ENCODE results near the gene IGDCC3. TPM values are rescaled to one million over a fixed set of nuclear protein-coding genes. Genes with fewer than 3 reads are reported as not detected.

Gene IGDCC3
- total RNA-seq, 4 donors from 2014 or later = 0.82 to 5.5 TPM; not detected in 2

DNA sequence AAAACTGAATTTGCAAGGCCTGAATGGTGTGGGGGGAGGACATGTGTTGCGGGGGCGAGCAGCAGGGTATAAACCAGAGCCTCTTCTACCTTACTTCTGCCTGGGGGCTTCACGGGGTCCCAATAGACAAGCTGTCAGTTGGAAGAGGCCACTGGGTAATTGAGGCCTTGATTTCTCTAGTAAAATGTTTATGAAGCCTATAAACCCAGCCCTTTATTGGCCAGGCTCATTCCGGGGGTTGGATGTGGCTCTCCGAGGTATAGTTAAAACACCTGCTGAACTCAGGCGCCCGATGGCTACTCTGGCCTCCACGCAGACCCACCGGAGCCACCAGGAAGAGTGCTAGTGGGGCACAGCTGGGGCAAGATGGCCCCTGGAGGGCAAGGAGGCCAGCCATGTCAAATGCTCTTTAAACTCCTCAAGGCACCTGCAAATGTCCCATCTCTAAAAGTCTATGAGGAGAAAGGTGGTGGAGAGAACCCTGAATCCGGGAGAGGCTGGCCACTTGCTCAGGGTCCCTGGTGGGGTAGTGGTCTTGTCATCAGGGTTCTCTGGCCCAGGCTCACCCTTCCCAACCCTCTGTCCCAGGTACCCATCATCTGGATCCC, 34.3 kb downstream of the IGDCC3 start:
- DNase-seq = no peak
- no peaks in the 10 kb centered on the region for H3K4me1 ChIP-seq
- TF ChIP-seq, protein P1, sequence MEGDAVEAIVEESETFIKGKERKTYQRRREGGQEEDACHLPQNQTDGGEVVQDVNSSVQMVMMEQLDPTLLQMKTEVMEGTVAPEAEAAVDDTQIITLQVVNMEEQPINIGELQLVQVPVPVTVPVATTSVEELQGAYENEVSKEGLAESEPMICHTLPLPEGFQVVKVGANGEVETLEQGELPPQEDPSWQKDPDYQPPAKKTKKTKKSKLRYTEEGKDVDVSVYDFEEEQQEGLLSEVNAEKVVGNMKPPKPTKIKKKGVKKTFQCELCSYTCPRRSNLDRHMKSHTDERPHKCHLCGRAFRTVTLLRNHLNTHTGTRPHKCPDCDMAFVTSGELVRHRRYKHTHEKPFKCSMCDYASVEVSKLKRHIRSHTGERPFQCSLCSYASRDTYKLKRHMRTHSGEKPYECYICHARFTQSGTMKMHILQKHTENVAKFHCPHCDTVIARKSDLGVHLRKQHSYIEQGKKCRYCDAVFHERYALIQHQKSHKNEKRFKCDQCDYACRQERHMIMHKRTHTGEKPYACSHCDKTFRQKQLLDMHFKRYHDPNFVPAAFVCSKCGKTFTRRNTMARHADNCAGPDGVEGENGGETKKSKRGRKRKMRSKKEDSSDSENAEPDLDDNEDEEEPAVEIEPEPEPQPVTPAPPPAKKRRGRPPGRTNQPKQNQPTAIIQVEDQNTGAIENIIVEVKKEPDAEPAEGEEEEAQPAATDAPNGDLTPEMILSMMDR (IDR thresholded peaks at IDR 0.05) = no peak
- no peak for TF ChIP-seq POLR2A (IDR thresholded peaks at IDR 0.05)
- H3K4me3 ChIP-seq = no peak overlapping the region
- no peaks in the 10 kb centered on the region for H3K36me3 ChIP-seq
- H3K27me3 ChIP-seq = no peaks in the 10 kb centered on the region
- intact Hi-C loops (cut with DNase I; ENCODE audit: low total_unique reads) = no loop called here
- H3K9me3 ChIP-seq = no peaks in the 10 kb centered on the region
- no peak overlapping the region for H3K27ac ChIP-seq

DNA sequence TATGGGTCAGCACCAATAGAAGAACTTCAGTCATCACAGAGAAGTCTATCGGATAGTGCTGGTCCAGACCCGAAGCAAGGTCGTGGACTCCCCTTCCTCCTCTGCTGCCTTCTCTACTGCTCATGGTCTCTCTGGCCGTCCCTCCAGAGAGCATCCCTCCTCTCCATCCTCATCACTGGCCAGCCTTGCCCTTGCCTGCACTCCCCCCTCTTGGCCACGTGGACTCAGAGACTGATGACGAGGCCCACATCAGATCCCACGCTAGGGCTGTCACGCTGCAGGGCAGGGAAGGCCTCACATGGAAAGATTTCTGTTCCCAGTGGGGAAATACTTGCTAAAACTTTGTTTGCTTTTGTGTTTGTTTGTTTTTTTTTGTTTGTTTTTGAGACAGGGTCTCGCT, 35.3 kb downstream of the IGDCC3 start:
- Histone ChIP-seq H3K9me3 (no peaks in the 10 kb centered on the region), H3K27me3 (no peaks in the 10 kb centered on the region), H3K4me3 (no peak overlapping the region), H3K27ac (no peak overlapping the region), H3K4me1 (no peaks in the 10 kb centered on the region), H3K36me3 (no peaks in the 10 kb centered on the region)
- intact Hi-C loops (cut with DNase I; ENCODE audit: low total_unique reads) = no loop called here
- DNase-seq = no peak
- TF ChIP-seq POLR2A (IDR thresholded peaks at IDR 0.05) = no peak
- TF ChIP-seq, protein P1 (IDR thresholded peaks at IDR 0.05) = no peak

DNA sequence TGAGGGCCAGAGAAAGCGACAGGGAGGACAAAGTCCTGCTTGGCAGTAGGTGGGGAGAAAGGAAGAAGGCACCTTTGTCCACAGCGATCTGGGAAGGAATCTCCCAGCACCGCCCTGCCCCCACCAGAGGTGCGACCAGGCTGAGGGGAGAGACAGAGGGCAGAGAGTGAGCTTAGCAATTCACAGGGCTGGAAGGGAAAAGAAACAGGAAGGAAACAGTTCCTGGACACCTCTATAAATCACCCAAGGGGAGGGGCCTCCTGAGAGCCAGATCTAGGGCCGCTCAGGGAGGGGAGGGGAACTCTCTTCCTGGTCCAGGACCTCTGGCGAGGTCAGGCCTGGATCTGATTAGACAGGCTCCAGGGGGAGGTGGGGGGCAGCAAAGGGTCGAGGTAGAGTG, 37.9 kb downstream of the IGDCC3 start:
- no peaks in the 10 kb centered on the region for H3K27me3 ChIP-seq
- H3K36me3 ChIP-seq = no peaks in the 10 kb centered on the region
- intact Hi-C loops (cut with DNase I; ENCODE audit: low total_unique reads) = no loop called here
- no peak for TF ChIP-seq POLR2A (IDR thresholded peaks at IDR 0.05)
- TF ChIP-seq, protein P1 (IDR thresholded peaks at IDR 0.05) = no peak
- no peaks in the 10 kb centered on the region for H3K4me1 ChIP-seq
- no peak overlapping the region for H3K4me3 ChIP-seq
- no peak for DNase-seq
- H3K9me3 ChIP-seq = no peaks in the 10 kb centered on the region
- no peak overlapping the region for H3K27ac ChIP-seq

DNA sequence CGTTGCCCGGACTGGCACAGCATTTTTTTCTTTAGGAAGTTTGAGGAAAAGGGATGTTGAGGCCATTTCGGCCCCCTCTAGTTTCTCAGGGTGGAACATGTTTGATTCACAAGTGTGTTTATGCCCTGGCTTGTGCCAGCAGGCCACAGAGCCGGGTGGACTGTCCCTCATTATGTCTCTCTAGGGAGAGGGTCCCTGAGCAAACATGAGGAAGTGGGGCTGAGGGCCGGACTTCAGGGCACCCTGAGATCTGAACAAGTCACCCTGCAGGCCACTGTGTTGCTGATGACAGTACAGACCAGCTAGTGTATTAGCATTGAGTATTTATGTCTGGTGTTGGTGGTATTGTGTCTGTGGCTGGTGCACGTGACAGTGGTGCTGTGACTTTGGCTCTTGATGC, 38.4 kb downstream of the IGDCC3 start:
- Histone ChIP-seq H3K4me1 (no peaks in the 10 kb centered on the region), H3K4me3 (no peak overlapping the region), H3K36me3 (no peaks in the 10 kb centered on the region), H3K27me3 (no peaks in the 10 kb centered on the region), H3K9me3 (no peaks in the 10 kb centered on the region), H3K27ac (no peak overlapping the region)
- TF ChIP-seq, protein P1 (IDR thresholded peaks at IDR 0.05) = no peak
- no peak for TF ChIP-seq POLR2A (IDR thresholded peaks at IDR 0.05)
- intact Hi-C loops (cut with DNase I; ENCODE audit: low total_unique reads) = no loop called here
- DNase-seq = no peak

DNA sequence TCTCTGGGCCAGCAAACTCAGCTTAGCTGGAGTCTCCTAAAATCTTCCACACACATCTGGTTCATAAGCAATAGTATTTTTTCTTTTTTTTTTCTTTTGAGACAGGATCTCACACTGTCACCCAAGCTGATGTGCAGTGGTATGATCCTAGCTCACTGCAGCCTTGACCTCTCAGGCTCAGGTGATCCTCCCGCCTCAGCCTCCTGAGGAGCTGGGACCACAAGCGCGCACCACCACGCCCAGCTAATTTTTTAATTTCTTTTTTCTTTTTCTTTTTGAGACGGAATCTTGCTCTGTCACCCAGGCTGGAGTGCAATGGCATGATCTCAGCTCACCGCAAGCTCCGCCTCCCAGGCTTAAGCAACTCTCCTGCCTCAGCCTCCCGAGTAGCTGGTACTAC, 39.0 kb downstream of the IGDCC3 start:
- Histone ChIP-seq H3K4me1 (no peaks in the 10 kb centered on the region), H3K9me3 (no peaks in the 10 kb centered on the region), H3K27ac (no peak overlapping the region), H3K27me3 (no peaks in the 10 kb centered on the region), H3K4me3 (no peak overlapping the region), H3K36me3 (no peaks in the 10 kb centered on the region)
- intact Hi-C loops (cut with DNase I; ENCODE audit: low total_unique reads) = no loop called here
- TF ChIP-seq, protein P1 (IDR thresholded peaks at IDR 0.05) = no peak
- TF ChIP-seq POLR2A (IDR thresholded peaks at IDR 0.05) = no peak
- DNase-seq = no peak

Measured in uterus (tissue), 4 donors.